Activated naive CD8-positive, alpha-beta T cell treated with anti-CD3 and anti-CD28 coated beads for 36 hours (primary cell): ENCODE measurements around the gene TBP. TPM values are rescaled to one million over a fixed set of nuclear protein-coding genes. Genes with fewer than 3 reads are reported as not detected.
"Not testable (repeated sequence)": the region's sequence is repeated elsewhere in the genome, so short reads cannot be mapped to it uniquely, and the experiment has no call there.

ENCODE experiments used
- DNase-seq: peaks from one replicate; pipeline ENCODE4 v3.0.0; 2021
- H3K27ac Mint-ChIP-seq: one replicate; pipeline ENCODE4 v1.8.0; 2022; ENCODE audit warnings: mild to moderate bottlenecking, moderate library complexity, mixed read lengths
- H3K27me3 Mint-ChIP-seq: one replicate; pipeline ENCODE4 v1.8.0; 2022; ENCODE audit warnings: mild to moderate bottlenecking, mixed read lengths
- H3K36me3 Mint-ChIP-seq: one replicate; pipeline ENCODE4 v1.8.0; 2021; ENCODE audit warnings: mild to moderate bottlenecking, mixed read lengths
- H3K4me1 Mint-ChIP-seq: one replicate; pipeline ENCODE4 v1.8.0; 2021; ENCODE audit warnings: mixed read lengths
- H3K4me3 Mint-ChIP-seq: one replicate; pipeline ENCODE4 v1.8.0; 2022; ENCODE audit warnings: mild to moderate bottlenecking, moderate library complexity, mixed read lengths
- H3K9me3 Mint-ChIP-seq: one replicate; pipeline ENCODE4 v1.8.0; 2022; ENCODE audit warnings: mixed read lengths
- total RNA-seq, 2 experiments: library from RNA; stranded (reverse); gene quantifications; one replicate each; pipeline ENCODE4 v1.2.3, GENCODE V29; 2021

Gene TBP
- total RNA-seq, 2 experiments from 2014 or later = 27.6 to 28.0 TPM

GRCh38 chr6:170616020-170616554 is 61.9 kb downstream of the TBP start:
- not testable (repeated sequence) for H3K4me3 Mint-ChIP-seq, H3K27ac Mint-ChIP-seq, H3K9me3 Mint-ChIP-seq, H3K27me3 Mint-ChIP-seq, H3K4me1 Mint-ChIP-seq, DNase-seq, H3K36me3 Mint-ChIP-seq

Other genes with a start within 250 kb of the TBP start
- gene FAM120B, start 247.6 kb upstream of the TBP start, total RNA-seq = 10 to 100 TPM; 19.4 to 19.7 TPM
- 100 to 1,000 TPM; 270 to 283 TPM for gene PSMB1, start 1.1 kb upstream of the TBP start, total RNA-seq
- gene PDCD2, start 30.3 kb downstream of the TBP start, total RNA-seq = 100 to 1,000 TPM; 158 to 161 TPM